ENCODE results near the gene CD48. TPM values are rescaled to one million over a fixed set of nuclear protein-coding genes. Genes with fewer than 3 reads are reported as not detected.

The CD48 gene
- total RNA-seq, 1 experiment from 2014 or later: not detected

- H3K36me3 ChIP-seq (ENCODE audit: control insufficient read depth, insufficient read depth, low read length): no peaks in the 10 kb centered on the region
- Mint-ChIP-seq H3K27ac (ENCODE audit: unreplicated experiment) (no peak overlapping the region), H3K9me3 (ENCODE audit: unreplicated experiment) (no peaks in the 10 kb centered on the region), H3K4me1 (ENCODE audit: low read depth, unreplicated experiment) (no peaks in the 10 kb centered on the region), H3K36me3 (ENCODE audit: insufficient read depth, unreplicated experiment) (no peaks in the 10 kb centered on the region), H3K4me3 (ENCODE audit: unreplicated experiment) (no peak overlapping the region), H3K27me3 (ENCODE audit: insufficient read depth, unreplicated experiment) (no peaks in the 10 kb centered on the region)
- H3K9me3 ChIP-seq: peaks cover 11% of the 10 kb centered on the region; the same call in 1 of the 2 replicates
- H3K4me3 ChIP-seq (ENCODE audit: low read depth, low read length): no peak overlapping the region
- no TSS peak for BruUV-seq (replicated peaks)
- ChIA-PET CTCF (no interaction called here), POLR2A (no interaction called here)
- TF ChIP-seq CTCF (IDR thresholded peaks at IDR 0.05; ENCODE audit: insufficient read depth in 1 of 2, low read depth in 1 of 2, low read length in 1 of 2, severe bottlenecking in 1 of 2, unreplicated experiment in 1 of 2): no peak
- intact Hi-C loops (cut with micrococcal nuclease; ENCODE audit: unreplicated experiment): no loop called here
- no peaks in the 10 kb centered on the region for H3K4me1 ChIP-seq
- no peaks in the 10 kb centered on the region for H3K27me3 ChIP-seq (replicated peaks; ENCODE audit: control insufficient read depth, insufficient read depth, low read length)
- DNase-seq: no peak
Measured at GRCh38 chr1:160738271-160738670, 26.6 kb upstream of the CD48 start.

- POLR2A ChIA-PET: no interaction called here
- BruUV-seq (replicated peaks): no TSS peak
Measured at GRCh38 chr1:160734301-160734700, 22.7 kb upstream of the CD48 start.

GRCh38 chr1:160733898-160734297 is 22.3 kb upstream of the CD48 start:
- H3K4me3 ChIP-seq (ENCODE audit: low read depth, low read length): no peak overlapping the region
- CTCF ChIA-PET: no interaction called here
- DNase-seq: no peak
- no peak for TF ChIP-seq CTCF (IDR thresholded peaks at IDR 0.05; ENCODE audit: insufficient read depth in 1 of 2, low read depth in 1 of 2, low read length in 1 of 2, severe bottlenecking in 1 of 2, unreplicated experiment in 1 of 2)
- no peaks in the 10 kb centered on the region for H3K27me3 ChIP-seq (replicated peaks; ENCODE audit: control insufficient read depth, insufficient read depth, low read length)
- no TSS peak for BruUV-seq (replicated peaks)
- Mint-ChIP-seq H3K27ac (ENCODE audit: unreplicated experiment) (no peak overlapping the region), H3K36me3 (ENCODE audit: insufficient read depth, unreplicated experiment) (no peaks in the 10 kb centered on the region), H3K9me3 (ENCODE audit: unreplicated experiment) (no peaks in the 10 kb centered on the region), H3K4me3 (ENCODE audit: unreplicated experiment) (no peak overlapping the region), H3K4me1 (ENCODE audit: low read depth, unreplicated experiment) (no peaks in the 10 kb centered on the region), H3K27me3 (ENCODE audit: insufficient read depth, unreplicated experiment) (no peaks in the 10 kb centered on the region)
- H3K36me3 ChIP-seq (ENCODE audit: control insufficient read depth, insufficient read depth, low read length): no peaks in the 10 kb centered on the region
- POLR2A ChIA-PET: no interaction called here
- intact Hi-C loops (cut with micrococcal nuclease; ENCODE audit: unreplicated experiment): no loop called here
- H3K4me1 ChIP-seq: no peaks in the 10 kb centered on the region
- peaks cover 11% of the 10 kb centered on the region; the same call in 1 of the 2 replicates for H3K9me3 ChIP-seq

More at GRCh38 chr1:160734301-160734700, 22.7 kb upstream of the CD48 start:
- no peak overlapping the region for H3K27ac Mint-ChIP-seq (ENCODE audit: unreplicated experiment)
- H3K4me3 ChIP-seq (ENCODE audit: low read depth, low read length): no peak overlapping the region
- H3K9me3 ChIP-seq: peaks cover 11% of the 10 kb centered on the region; the same call in 1 of the 2 replicates
- CTCF ChIA-PET: no interaction called here
- H3K36me3 Mint-ChIP-seq (ENCODE audit: insufficient read depth, unreplicated experiment): no peaks in the 10 kb centered on the region
- H3K4me1 Mint-ChIP-seq (ENCODE audit: low read depth, unreplicated experiment): no peaks in the 10 kb centered on the region
- TF ChIP-seq CTCF (IDR thresholded peaks at IDR 0.05; ENCODE audit: insufficient read depth in 1 of 2, low read depth in 1 of 2, low read length in 1 of 2, severe bottlenecking in 1 of 2, unreplicated experiment in 1 of 2): no peak
- no peaks in the 10 kb centered on the region for H3K4me1 ChIP-seq
- no peaks in the 10 kb centered on the region for H3K36me3 ChIP-seq (ENCODE audit: control insufficient read depth, insufficient read depth, low read length)
- H3K9me3 Mint-ChIP-seq (ENCODE audit: unreplicated experiment): no peaks in the 10 kb centered on the region
- no peak overlapping the region for H3K4me3 Mint-ChIP-seq (ENCODE audit: unreplicated experiment)
- H3K27me3 ChIP-seq (replicated peaks; ENCODE audit: control insufficient read depth, insufficient read depth, low read length): no peaks in the 10 kb centered on the region
- DNase-seq: no peak
- intact Hi-C loops (cut with micrococcal nuclease; ENCODE audit: unreplicated experiment): no loop called here
- H3K27me3 Mint-ChIP-seq (ENCODE audit: insufficient read depth, unreplicated experiment): no peaks in the 10 kb centered on the region
